CD8-positive, alpha-beta memory T cell (primary cell): ENCODE measurements around the gene SMURF1. TPM values are rescaled to one million over a fixed set of nuclear protein-coding genes. Genes with fewer than 3 reads are reported as not detected.
A peak's percentile ranks its signal among the peaks of the same experiment; 100 is the strongest.

Experiments used
- CTCF ChIA-PET: fragments of 350-600 bp; sonication (Branson Sonifier 250); formaldehyde crosslinking; loops from one replicate; lab custom pipeline; 2021; ENCODE audit warnings: antibody characterized with exemption; lab: Charles Lee
- POLR2A ChIA-PET: fragments of 350-600 bp; sonication (Branson Sonifier 250); formaldehyde crosslinking; loops from one replicate; lab custom pipeline; 2021; ENCODE audit warnings: antibody characterized with exemption; lab: Charles Lee
- DNase-seq, 5 donors: peaks; one replicate each; pipeline versions ENCODE4 v3.0.0 to v3.0.0-alpha.2; 2020 to 2022; ENCODE audit warnings: mixed read lengths in 1 of 5
- H3K27ac ChIP-seq: one replicate; pipeline ENCODE4 v1.7.0; 2013; ENCODE audit warnings: low read depth, mild to moderate bottlenecking, low read length, moderate library complexity
- H3K27me3 ChIP-seq: 2 replicates; pipeline ENCODE4 v1.7.0; 2013; ENCODE audit warnings: low read length, mild to moderate bottlenecking; ENCODE audit not compliant: insufficient read depth, poor library complexity, severe bottlenecking
- H3K36me3 ChIP-seq: 2 replicates; pipeline ENCODE4 v1.7.0; 2013; ENCODE audit warnings: mild to moderate bottlenecking, low read length, moderate library complexity; ENCODE audit not compliant: insufficient read depth
- H3K4me1 ChIP-seq: 2 replicates; pipeline ENCODE4 v1.7.0; 2013; ENCODE audit warnings: mild to moderate bottlenecking, low read length, moderate library complexity; ENCODE audit not compliant: insufficient read depth
- H3K4me3 ChIP-seq: 2 replicates; pipeline ENCODE4 v1.7.0; 2013; ENCODE audit warnings: mild to moderate bottlenecking, low read length
- H3K9me3 ChIP-seq: 2 replicates; pipeline ENCODE4 v1.7.0; 2013; ENCODE audit warnings: mild to moderate bottlenecking, low read length
- H3K27ac Mint-ChIP-seq, 8 donors: one replicate each; pipeline ENCODE4 v1.8.0; 2020 to 2021; ENCODE audit warnings: mixed read lengths in 8 of 8, mild to moderate bottlenecking in 6 of 8, inconsistent platforms in 3 of 8, moderate library complexity in 3 of 8
- H3K27me3 Mint-ChIP-seq, 2 donors: one replicate each; pipeline ENCODE4 v1.8.0; 2020 to 2021; ENCODE audit warnings: mixed read lengths in 2 of 2, mild to moderate bottlenecking in 1 of 2, moderate library complexity in 1 of 2
- H3K36me3 Mint-ChIP-seq, 3 donors: one replicate each; pipeline ENCODE4 v1.8.0; 2020 to 2021; ENCODE audit warnings: mixed read lengths in 3 of 3, inconsistent platforms in 1 of 3, mild to moderate bottlenecking in 1 of 3
- H3K4me1 Mint-ChIP-seq, 3 donors: one replicate each; pipeline ENCODE4 v1.8.0; 2020 to 2021; ENCODE audit warnings: mixed read lengths in 3 of 3, inconsistent platforms in 1 of 3, mild to moderate bottlenecking in 1 of 3
- H3K4me3 Mint-ChIP-seq, 7 donors: one replicate each; pipeline ENCODE4 v1.8.0; 2020 to 2021; ENCODE audit warnings: mixed read lengths in 7 of 7, mild to moderate bottlenecking in 6 of 7, moderate library complexity in 4 of 7, inconsistent platforms in 2 of 7
- H3K9me3 Mint-ChIP-seq, 5 donors: one replicate each; pipeline ENCODE4 v1.8.0; 2020 to 2022; ENCODE audit warnings: mixed read lengths in 5 of 5, mild to moderate bottlenecking in 3 of 5, moderate library complexity in 2 of 5, inconsistent platforms in 1 of 5
- polyA plus RNA-seq: library from polyadenylated mRNA; unstranded; fragments of 300-500 nt; fragmentation: Illumina TruSeq; gene quantifications from one replicate; pipeline ENCODE4 v1.2.3, GENCODE V29; 2021
- total RNA-seq, 2 experiments: library from RNA; stranded (reverse); gene quantifications; one replicate each; pipeline ENCODE4 v1.2.3, GENCODE V29; 2021

The SMURF1 gene
- total RNA-seq (10 to 100 TPM; 14.8 to 14.9 TPM), polyA plus RNA-seq (2.2 TPM)

GRCh38 chr7:99143853-99144672, at the start of gene SMURF1:
SMURF1 (minus strand) TSS chr7:99144108; CDS start chr7:99143780, 328 bp downstream.
- Histone ChIP-seq H3K4me1 (peaks cover 21% of the 10 kb centered on the region), H3K27me3 (no peaks in the 10 kb centered on the region), H3K4me3 (peak within 1 kb of the TSS; percentile 97), H3K9me3 (no peaks in the 10 kb centered on the region), H3K36me3 (no peaks in the 10 kb centered on the region), H3K27ac (peak within 1 kb of the TSS; percentile 68)
- Mint-ChIP-seq H3K9me3 (no peaks in the 10 kb centered on the region), H3K27ac (peak within 1 kb of the TSS; percentile 88 to 96 (median 94)), H3K4me1 (peaks cover 37 to 46% (median 46%) of the 10 kb centered on the region in 3 donors), H3K4me3 (peak within 1 kb of the TSS; percentile 90 to 96 (median 94)), H3K36me3 (peaks cover 0 to 5% (median 0%) of the 10 kb centered on the region in 3 donors), H3K27me3 (peaks cover 0 to 12% of the 10 kb centered on the region in 2 donors)
- ChIA-PET POLR2A (no interaction called here), CTCF (interaction anchor here (1.2 kb wide), 1 partner anchor 264 kb away, joined by 3 read pairs; no protein-coding TSS in a partner anchor)
- peak; percentile 66 to 80 (median 74) for DNase-seq

DNA sequence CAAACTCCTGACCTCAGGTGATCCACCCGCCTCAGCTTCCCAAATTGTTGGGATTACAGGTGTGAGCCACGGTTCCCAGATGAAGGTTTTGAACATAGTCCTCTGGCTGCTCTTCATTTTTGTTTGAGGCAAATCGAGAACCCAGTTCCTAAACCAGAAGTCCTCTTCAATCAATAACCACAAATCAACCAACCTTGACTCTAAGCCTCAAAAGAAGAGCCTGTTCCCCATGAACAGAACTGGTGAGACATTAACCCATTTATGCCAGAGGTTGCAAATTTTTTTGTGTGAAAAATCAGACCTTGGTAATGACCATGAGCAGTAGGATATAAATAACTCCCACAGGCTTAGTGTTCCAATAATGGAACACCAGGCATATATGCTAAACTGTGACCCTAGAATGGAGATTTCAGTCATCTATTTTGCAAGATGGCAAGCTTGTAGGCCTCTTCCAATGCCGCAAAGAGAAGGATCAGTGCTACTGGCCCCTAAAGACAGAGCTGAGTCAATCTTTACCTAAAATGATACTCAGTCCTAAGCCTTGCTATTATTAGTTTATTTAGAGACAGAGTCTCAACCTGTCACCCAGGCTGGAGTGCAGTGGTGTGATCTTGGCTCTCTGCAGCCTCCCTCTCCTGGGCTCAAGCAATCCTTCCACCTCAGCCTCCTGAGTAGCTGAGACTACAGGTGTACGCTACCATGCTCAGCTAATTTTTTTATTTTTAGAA, 48.1 kb upstream of the SMURF1 start:
- H3K9me3 Mint-ChIP-seq: peaks cover under 1 to 8% (median 6%) of the 10 kb centered on the region in 5 donors
- H3K27ac Mint-ChIP-seq: no peak overlapping the region
- H3K4me1 Mint-ChIP-seq: peaks cover 0 to 5% (median 0%) of the 10 kb centered on the region in 3 donors
- ChIA-PET POLR2A (no interaction called here), CTCF (no interaction called here)
- DNase-seq: no peak
- Histone ChIP-seq H3K4me3 (no peak overlapping the region), H3K27me3 (no peaks in the 10 kb centered on the region), H3K36me3 (no peaks in the 10 kb centered on the region), H3K9me3 (peaks cover 2% of the 10 kb centered on the region), H3K4me1 (no peaks in the 10 kb centered on the region), H3K27ac (no peak overlapping the region)
- H3K4me3 Mint-ChIP-seq: no peak overlapping the region
- H3K27me3 Mint-ChIP-seq: peaks cover 12 to 32% of the 10 kb centered on the region in 2 donors
- peaks cover 0 to 4% (median 0%) of the 10 kb centered on the region in 3 donors for H3K36me3 Mint-ChIP-seq

- CTCF ChIA-PET: no interaction called here
These were observed 46.6 kb upstream of the SMURF1 start for GRCh38 chr7:99190359-99191009.

DNA sequence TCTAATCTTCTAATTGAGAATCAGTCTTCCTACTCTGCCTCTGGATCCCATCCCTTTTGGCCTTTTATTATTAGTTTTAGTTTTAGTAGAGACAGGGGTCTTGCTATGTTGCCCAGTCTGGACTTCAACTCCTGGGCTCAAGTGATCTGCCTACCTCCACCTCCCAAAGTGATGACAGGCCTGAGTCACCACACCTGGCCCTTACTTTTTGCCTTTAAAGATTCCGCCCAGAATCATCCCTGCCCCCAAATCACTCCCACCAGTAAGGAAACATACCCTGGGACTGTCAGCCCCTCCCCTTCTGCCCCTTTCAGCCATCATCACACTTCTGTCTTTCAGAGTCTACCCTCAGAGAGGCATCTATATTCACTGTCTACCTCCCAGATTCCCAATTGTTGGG, 45.3 kb upstream of the SMURF1 start:
- Mint-ChIP-seq H3K4me3 (no peak overlapping the region), H3K36me3 (peaks cover 0 to 4% (median 0%) of the 10 kb centered on the region in 3 donors), H3K27me3 (peaks cover 15 to 40% of the 10 kb centered on the region in 2 donors), H3K27ac (no peak overlapping the region), H3K9me3 (no peaks in the 10 kb centered on the region), H3K4me1 (no peaks in the 10 kb centered on the region)
- no peaks in the 10 kb centered on the region for H3K9me3 ChIP-seq
- H3K27me3 ChIP-seq: no peaks in the 10 kb centered on the region
- POLR2A ChIA-PET: no interaction called here
- no peaks in the 10 kb centered on the region for H3K36me3 ChIP-seq
- H3K4me3 ChIP-seq: no peak overlapping the region
- no peak overlapping the region for H3K27ac ChIP-seq
- CTCF ChIA-PET: no interaction called here
- DNase-seq: no peak
- H3K4me1 ChIP-seq: no peaks in the 10 kb centered on the region

More at GRCh38 chr7:99190359-99191009, 46.6 kb upstream of the SMURF1 start:
- Histone ChIP-seq H3K9me3 (no peaks in the 10 kb centered on the region), H3K4me3 (no peak overlapping the region), H3K36me3 (no peaks in the 10 kb centered on the region), H3K27ac (no peak overlapping the region), H3K4me1 (no peaks in the 10 kb centered on the region), H3K27me3 (no peaks in the 10 kb centered on the region)
- no peaks in the 10 kb centered on the region for H3K9me3 Mint-ChIP-seq
- no peak overlapping the region for H3K27ac Mint-ChIP-seq
- POLR2A ChIA-PET: no interaction called here
- no peaks in the 10 kb centered on the region for H3K4me1 Mint-ChIP-seq
- H3K4me3 Mint-ChIP-seq: no peak overlapping the region
- H3K36me3 Mint-ChIP-seq: peaks cover 0 to 4% (median 0%) of the 10 kb centered on the region in 3 donors
- DNase-seq: no peak
- peaks cover 12 to 36% of the 10 kb centered on the region in 2 donors for H3K27me3 Mint-ChIP-seq

GRCh38 chr7:99188221-99188620, 44.3 kb upstream of the SMURF1 start:
- Histone ChIP-seq H3K9me3 (no peaks in the 10 kb centered on the region), H3K27me3 (no peaks in the 10 kb centered on the region), H3K4me1 (no peaks in the 10 kb centered on the region), H3K4me3 (no peak overlapping the region), H3K27ac (no peak overlapping the region), H3K36me3 (no peaks in the 10 kb centered on the region)
- Mint-ChIP-seq H3K27ac (no peak overlapping the region), H3K4me1 (no peaks in the 10 kb centered on the region), H3K4me3 (no peak overlapping the region), H3K9me3 (no peaks in the 10 kb centered on the region), H3K27me3 (peaks cover 18 to 34% of the 10 kb centered on the region in 2 donors), H3K36me3 (peaks cover 0 to 4% (median 0%) of the 10 kb centered on the region in 3 donors)
- ChIA-PET CTCF (interaction anchor here (1.4 kb wide), 1 partner anchor 12 kb away, joined by 3 read pairs; no protein-coding TSS in a partner anchor), POLR2A (no interaction called here)
- no peak for DNase-seq

GRCh38 chr7:99184532-99185218, 40.8 kb upstream of the SMURF1 start:
- Histone ChIP-seq H3K27ac (no peak overlapping the region), H3K9me3 (no peaks in the 10 kb centered on the region), H3K27me3 (no peaks in the 10 kb centered on the region), H3K36me3 (no peaks in the 10 kb centered on the region), H3K4me3 (no peak overlapping the region), H3K4me1 (no peaks in the 10 kb centered on the region)
- Mint-ChIP-seq H3K27me3 (peaks cover 12 to 16% of the 10 kb centered on the region in 2 donors), H3K36me3 (peaks cover 0 to 4% (median 0%) of the 10 kb centered on the region in 3 donors), H3K4me3 (no peak overlapping the region), H3K9me3 (no peaks in the 10 kb centered on the region), H3K27ac (peak overlapping the region in 1 of 8 donors; percentile 36), H3K4me1 (no peaks in the 10 kb centered on the region)
- ChIA-PET POLR2A (no interaction called here), CTCF (no interaction called here)
- DNase-seq: no peak

- no peaks in the 10 kb centered on the region for H3K27me3 ChIP-seq
- no peak overlapping the region for H3K4me3 ChIP-seq
- H3K27ac ChIP-seq: no peak overlapping the region
- no peaks in the 10 kb centered on the region for H3K9me3 ChIP-seq
- no peaks in the 10 kb centered on the region for H3K4me1 Mint-ChIP-seq
- H3K36me3 ChIP-seq: no peaks in the 10 kb centered on the region
- H3K4me1 ChIP-seq: no peaks in the 10 kb centered on the region
- CTCF ChIA-PET: no interaction called here
- no peak for DNase-seq
- H3K36me3 Mint-ChIP-seq: no peaks in the 10 kb centered on the region
- H3K27me3 Mint-ChIP-seq: peaks cover 9 to 11% of the 10 kb centered on the region in 2 donors
- H3K27ac Mint-ChIP-seq: no peak overlapping the region
- H3K4me3 Mint-ChIP-seq: no peak overlapping the region
- no peaks in the 10 kb centered on the region for H3K9me3 Mint-ChIP-seq
- POLR2A ChIA-PET: no interaction called here
These were observed 36.3 kb upstream of the SMURF1 start for GRCh38 chr7:99180067-99180650.
